ENCODE data around the gene FGF4. TPM values are rescaled to one million over a fixed set of nuclear protein-coding genes. Genes with fewer than 3 reads are reported as not detected.

FGF4 gene
- total RNA-seq, result not detected in 2 replicates

GRCh38 chr11:69775163-69775755, at the start of gene FGF4:
TSS of gene FGF4 (minus strand) at chr11:69775341. CDS start at chr11:69775084, 257 bp downstream.

GRCh38 chr11:69818603-69819441, 43.7 kb upstream of the FGF4 start, which contains the start of gene FGF3:
TSS of gene FGF3 (minus strand) at chr11:69819416. CDS start at chr11:69818933, 483 bp downstream.

Other genes with a start within 250 kb of the FGF4 start
- gene CCND1, start 134.2 kb downstream of the FGF4 start, total RNA-seq, result 161 and 217 TPM in 2 replicates
- 11.4 and 13.7 TPM in 2 replicates for gene LTO1, start 100.0 kb downstream of the FGF4 start, total RNA-seq
- not detected in 2 replicates for gene FGF19, start 71.3 kb downstream of the FGF4 start, total RNA-seq
- not detected in 2 replicates for gene FGF3, start 44.1 kb upstream of the FGF4 start, total RNA-seq